Fibroblast of lung (primary cell): Measurements from ENCODE around the gene ABHD3. TPM values are rescaled to one million over a fixed set of nuclear protein-coding genes. Genes with fewer than 3 reads are reported as not detected.
"Not testable (repeated sequence)": the region's sequence is repeated elsewhere in the genome, so short reads cannot be mapped to it uniquely, and the experiment has no call there.

ENCODE experiments used
- DNase-seq, 2 donors: peaks; one replicate each; pipeline versions ENCODE4 v3.0.0 to v3.0.0-alpha.2; 2010; ENCODE audit warnings: low read depth in 2 of 2
- H2AFZ ChIP-seq: 2 replicates; pipeline ENCODE4 v1.5.1; 2012; ENCODE audit warnings: low read length, control low read depth, inconsistent platforms
- H3K27ac ChIP-seq: 2 replicates; pipeline ENCODE4 v1.5.1; 2011; ENCODE audit warnings: low read length, control low read depth; ENCODE audit not compliant: insufficient read depth
- H3K27me3 ChIP-seq: 2 replicates; pipeline ENCODE4 v1.5.1; 2011; ENCODE audit warnings: mild to moderate bottlenecking, low read length; ENCODE audit not compliant: control insufficient read depth, insufficient read depth
- H3K36me3 ChIP-seq: 2 replicates; pipeline ENCODE4 v1.5.1; 2011; ENCODE audit warnings: low read length; ENCODE audit not compliant: control insufficient read depth, insufficient read depth
- H3K4me1 ChIP-seq: 2 replicates; pipeline ENCODE4 v1.5.1; 2011; ENCODE audit warnings: low read length; ENCODE audit not compliant: control insufficient read depth, insufficient read depth; ENCODE audit errors: extremely low read depth
- H3K4me2 ChIP-seq: 2 replicates; pipeline ENCODE4 v1.5.1; 2011; ENCODE audit warnings: low read length, control low read depth; ENCODE audit not compliant: insufficient read depth; ENCODE audit errors: extremely low read depth
- H3K4me3 ChIP-seq, 4 experiments: fragments of 200-600 bp in 1 of 4; sonication (generic) in 1 of 4; replicated peaks in 1 of 4; 2 replicates each; pipeline ENCODE4 v1.5.1; 2011 to 2016; ENCODE audit warnings: low read length in 4 of 4, low read depth in 3 of 4, mild to moderate bottlenecking in 3 of 4, control low read depth in 2 of 4, inconsistent platforms in 1 of 4, mixed read lengths in 1 of 4; ENCODE audit not compliant: insufficient read depth in 1 of 4; ENCODE audit errors: control extremely low read depth in 1 of 4
- H3K79me2 ChIP-seq: 2 replicates; pipeline ENCODE4 v1.5.1; 2012; ENCODE audit warnings: mild to moderate bottlenecking, low read length, inconsistent platforms; ENCODE audit not compliant: control insufficient read depth, insufficient read depth
- H3K9ac ChIP-seq: 2 replicates; pipeline ENCODE4 v1.5.1; 2011; ENCODE audit warnings: mild to moderate bottlenecking, low read length, control low read depth; ENCODE audit not compliant: insufficient read depth
- H3K9me3 ChIP-seq: 2 replicates; pipeline ENCODE4 v1.5.1; 2012; ENCODE audit warnings: low read depth, low read length; ENCODE audit not compliant: control insufficient read depth, insufficient read depth
- H4K20me1 ChIP-seq: 2 replicates; pipeline ENCODE4 v1.5.1; 2011; ENCODE audit warnings: low read length; ENCODE audit not compliant: control insufficient read depth, insufficient read depth; ENCODE audit errors: extremely low read depth
- CTCF ChIP-seq, 2 donors: IDR thresholded peaks in 1 of 2; conservative IDR thresholded peaks in 1 of 2; 1 replicate in 1 of 2; 2 replicates in 1 of 2; pipeline ENCODE4 v1.5.1; 2011 to 2012; ENCODE audit warnings: low read length in 2 of 2, control low read depth in 1 of 2, inconsistent platforms in 1 of 2, low read depth in 1 of 2, mild to moderate bottlenecking in 1 of 2
- EZH2 ChIP-seq: IDR thresholded peaks from 2 replicates; pipeline ENCODE4 v1.5.1; 2012; ENCODE audit warnings: low read length, control low read depth, mild to moderate bottlenecking; ENCODE audit errors: missing control alignments
- polyA plus RNA-seq, 2 donors: library from polyadenylated mRNA; depleted of rRNA in 1 of 2; stranded (reverse) in 1 of 2; unstranded in 1 of 2; fragments of >200 nt; gene quantifications; 2 replicates each; pipeline ENCODE4 v1.2.1, GENCODE V29; 2011 to 2012; ENCODE audit warnings: missing spikeins in 1 of 2
- total RNA-seq: library from RNA; depleted of rRNA; stranded (reverse); fragments of >200 nt; gene quantifications from 2 replicates; pipeline ENCODE4 v1.2.1, GENCODE V29; 2014

The ABHD3 gene
- total and polyA plus RNA-seq, 2 donors (not counting 1 experiment from before 2014, with no cell fraction given), result 6.3 to 17.0 TPM

DNA sequence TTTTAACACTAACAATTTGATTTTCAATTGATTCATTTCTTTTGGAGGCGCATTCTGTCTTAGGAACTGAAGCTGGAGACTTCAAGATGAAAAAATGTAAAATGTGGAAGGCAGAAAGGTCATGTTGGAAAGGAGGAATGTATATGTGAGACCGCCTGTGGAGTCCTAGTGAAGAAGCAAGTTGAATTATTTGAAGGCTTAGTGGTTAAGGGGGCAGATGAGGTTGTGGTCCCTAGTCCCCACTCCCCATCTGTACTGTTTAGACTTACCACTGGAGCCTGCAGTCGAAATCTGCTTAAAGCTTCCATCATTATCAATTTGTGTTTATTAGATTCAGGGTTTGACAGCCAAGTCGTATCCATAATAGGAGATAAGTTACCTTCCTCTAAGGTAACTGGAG lies 20.6 kb upstream of the ABHD3 start:
- Histone ChIP-seq H4K20me1 (no peaks in the 10 kb centered on the region), H3K4me3 (no peak overlapping the region), H3K9ac (no peak overlapping the region), H3K27ac (no peak overlapping the region), H3K36me3 (no peaks in the 10 kb centered on the region), H3K4me1 (no peaks in the 10 kb centered on the region), H3K9me3 (no peaks in the 10 kb centered on the region), H3K4me2 (no peak overlapping the region), H2AFZ (no peak overlapping the region), H3K79me2 (no peaks in the 10 kb centered on the region), H3K27me3 (no peaks in the 10 kb centered on the region)
- DNase-seq, result no peak
- TF ChIP-seq EZH2, result no peak
- TF ChIP-seq CTCF (conservative IDR thresholded peaks at IDR 0.05 in 1 of 2, IDR thresholded peaks at IDR 0.05 in 1 of 2; ENCODE audit: low read depth in 1 of 2, low read length in 2 of 2), result no peak

- Histone ChIP-seq H3K36me3 (no peaks in the 10 kb centered on the region), H3K27me3 (no peaks in the 10 kb centered on the region), H3K27ac (no peak overlapping the region), H3K4me2 (no peak overlapping the region), H3K9ac (no peak overlapping the region), H2AFZ (no peak overlapping the region), H3K9me3 (no peaks in the 10 kb centered on the region), H4K20me1 (no peaks in the 10 kb centered on the region), H3K79me2 (no peaks in the 10 kb centered on the region), H3K4me3 (no peak overlapping the region), H3K4me1 (no peaks in the 10 kb centered on the region)
- DNase-seq, result no peak
- TF ChIP-seq EZH2, result no peak
These were observed 18.1 kb upstream of the ABHD3 start for GRCh38 chr18:21722687-21723086.

GRCh38 chr18:21714474-21714873 lies 9.9 kb upstream of the ABHD3 start:
- H3K9ac ChIP-seq, result no peak overlapping the region
- no peaks in the 10 kb centered on the region for H3K4me1 ChIP-seq
- no peaks in the 10 kb centered on the region for H3K27me3 ChIP-seq
- H4K20me1 ChIP-seq, result no peaks in the 10 kb centered on the region
- no peak overlapping the region for H3K27ac ChIP-seq
- no peaks in the 10 kb centered on the region for H3K36me3 ChIP-seq
- no peak for DNase-seq
- no peaks in the 10 kb centered on the region for H3K79me2 ChIP-seq
- no peaks in the 10 kb centered on the region for H3K9me3 ChIP-seq
- no peak for TF ChIP-seq CTCF (conservative IDR thresholded peaks at IDR 0.05 in 1 of 2, IDR thresholded peaks at IDR 0.05 in 1 of 2; ENCODE audit: low read depth in 1 of 2, low read length in 2 of 2)
- TF ChIP-seq EZH2, result no peak
- H3K4me2 ChIP-seq, result no peak overlapping the region
- H3K4me3 ChIP-seq, result no peak overlapping the region
- no peak overlapping the region for H2AFZ ChIP-seq

DNA sequence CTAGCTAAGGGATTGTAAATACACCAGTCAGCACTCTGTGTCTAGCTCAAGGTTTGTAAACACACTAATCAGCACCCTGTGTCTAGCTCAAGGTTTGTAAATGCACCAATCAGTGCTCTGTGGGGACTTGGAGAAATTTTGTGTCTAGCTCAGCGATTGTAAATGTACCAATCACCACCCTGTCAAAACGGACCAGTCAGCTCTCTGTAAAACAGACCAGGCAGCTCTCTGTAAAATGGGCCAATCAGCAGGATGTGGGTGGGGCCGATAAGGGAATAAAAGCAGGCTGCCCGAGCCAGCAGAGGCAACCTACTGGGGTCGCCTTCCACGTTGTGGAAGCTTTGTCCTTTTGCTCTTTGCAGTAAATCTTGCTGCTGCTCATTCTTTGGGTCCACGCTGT lies 2.6 kb upstream of the ABHD3 start:
- H3K9ac ChIP-seq, DNase-seq, H4K20me1 ChIP-seq, H2AFZ ChIP-seq, H3K4me2 ChIP-seq, H3K9me3 ChIP-seq, H3K4me1 ChIP-seq, H3K27me3 ChIP-seq, H3K36me3 ChIP-seq, H3K4me3 ChIP-seq, H3K79me2 ChIP-seq, H3K27ac ChIP-seq: not testable (repeated sequence)
